GM23338 (cell line): ENCODE measurements around the gene UIMC1. TPM values are rescaled to one million over a fixed set of nuclear protein-coding genes. Genes with fewer than 3 reads are reported as not detected.

Source experiments
- ATAC-seq: fragments of 200-7000 bp; cut with Tn5 transposase; 3 replicates; pipeline ENCODE4 v1.9.1; 2020
- DNase-seq: peaks from one replicate; pipeline ENCODE4 v3.0.0-alpha.2; 2015; ENCODE audit warnings: low spot score
- H2AFZ ChIP-seq: fragments of 200-600 bp; sonication (generic); 2 replicates; pipeline ENCODE4 v1.8.0; 2016; ENCODE audit warnings: antibody characterized with exemption, mild to moderate bottlenecking, moderate library complexity
- H3F3A ChIP-seq: fragments of 200-600 bp; sonication (generic); replicated peaks from 2 replicates; pipeline ENCODE4 v1.8.0; 2017; ENCODE audit warnings: antibody characterized with exemption, mixed run types, low read depth
- H3K27ac ChIP-seq: fragments of 200-600 bp; sonication (generic); 2 replicates; pipeline ENCODE4 v1.6.1; 2016; ENCODE audit warnings: low read depth
- H3K27me3 ChIP-seq: fragments of 200-600 bp; sonication (generic); 2 replicates; pipeline ENCODE4 v1.8.0; 2016; ENCODE audit warnings: mild to moderate bottlenecking, mixed run types, moderate library complexity; ENCODE audit not compliant: insufficient read depth
- H3K36me3 ChIP-seq: fragments of 200-600 bp; sonication (generic); 2 replicates; pipeline ENCODE4 v1.8.0; 2016; ENCODE audit warnings: mild to moderate bottlenecking; ENCODE audit not compliant: insufficient read depth
- H3K4me1 ChIP-seq: fragments of 200-600 bp; sonication (generic); 2 replicates; pipeline ENCODE4 v1.8.0; 2016; ENCODE audit warnings: mild to moderate bottlenecking, moderate library complexity; ENCODE audit not compliant: insufficient read depth
- H3K4me2 ChIP-seq: fragments of 200-600 bp; sonication (generic); 2 replicates; pipeline ENCODE4 v1.7.1; 2017; ENCODE audit warnings: mixed run types
- H3K4me3 ChIP-seq: fragments of 200-600 bp; sonication (generic); 2 replicates; pipeline ENCODE4 v1.6.1; 2016; ENCODE audit warnings: mixed run types
- H3K79me2 ChIP-seq: fragments of 200-600 bp; sonication (generic); replicated peaks from 2 replicates; pipeline ENCODE4 v1.8.0; 2017; ENCODE audit warnings: mild to moderate bottlenecking; ENCODE audit not compliant: insufficient read depth
- H3K9me2 ChIP-seq: fragments of 200-600 bp; sonication (generic); 2 replicates; pipeline ENCODE4 v1.8.0; 2017; ENCODE audit not compliant: insufficient read depth
- H4K20me1 ChIP-seq: fragments of 200-600 bp; sonication (generic); replicated peaks from 2 replicates; pipeline ENCODE4 v1.8.0; 2017; ENCODE audit warnings: mild to moderate bottlenecking; ENCODE audit not compliant: insufficient read depth
- H3K27ac Mint-ChIP-seq: 2 replicates; pipeline ENCODE4 v1.8.0; 2020; ENCODE audit warnings: inconsistent platforms, mild to moderate bottlenecking, moderate library complexity, mixed read lengths
- H3K27me3 Mint-ChIP-seq: 3 replicates; pipeline ENCODE4 v1.8.0; 2022; ENCODE audit warnings: low read depth, mild to moderate bottlenecking, moderate library complexity, mixed read lengths, inconsistent platforms; ENCODE audit not compliant: insufficient read depth, poor library complexity
- H3K36me3 Mint-ChIP-seq: 3 replicates; pipeline ENCODE4 v1.8.0; 2021; ENCODE audit warnings: low read depth, mild to moderate bottlenecking, inconsistent platforms, moderate library complexity, mixed read lengths
- H3K4me1 Mint-ChIP-seq: 3 replicates; pipeline ENCODE4 v1.8.0; 2020; ENCODE audit warnings: mild to moderate bottlenecking, inconsistent platforms, mixed read lengths
- H3K4me3 Mint-ChIP-seq: 3 replicates; pipeline ENCODE4 v1.8.0; 2021; ENCODE audit warnings: moderate library complexity, mild to moderate bottlenecking, inconsistent platforms, mixed read lengths
- H3K9me3 Mint-ChIP-seq: 3 replicates; pipeline ENCODE4 v1.8.0; 2020; ENCODE audit warnings: moderate library complexity, mild to moderate bottlenecking, inconsistent platforms, mixed read lengths
- CTCF ChIP-seq, 2 experiments: fragments of 200-600 bp in 1 of 2; sonication (generic) in 1 of 2; conservative IDR thresholded peaks; 2 replicates each; pipeline versions ENCODE4 v1.5.1 to v1.6.1; 2016 to 2017; ENCODE audit warnings: antibody characterized with exemption in 2 of 2, low read depth in 2 of 2, mild to moderate bottlenecking in 2 of 2, moderate library complexity in 1 of 2
- EZH2 ChIP-seq: fragments of 200-600 bp; sonication (generic); IDR thresholded peaks from one replicate; pipeline ENCODE4 v1.8.0; 2017; ENCODE audit warnings: antibody characterized with exemption, mild to moderate bottlenecking, low read depth; ENCODE audit not compliant: unreplicated experiment
- EZH2phosphoT487 ChIP-seq: fragments of 200-600 bp; sonication (generic); IDR thresholded peaks from one replicate; pipeline ENCODE4 v1.8.1; 2018; ENCODE audit warnings: antibody characterized with exemption; ENCODE audit not compliant: unreplicated experiment
- JUNB ChIP-seq: IDR thresholded peaks from one replicate; pipeline ENCODE4 v1.6.1; 2016; ENCODE audit warnings: antibody characterized with exemption; ENCODE audit not compliant: unreplicated experiment
- POLR2AphosphoS5 ChIP-seq: IDR thresholded peaks from 2 replicates; pipeline ENCODE4 v1.6.1; 2016; ENCODE audit warnings: antibody characterized with exemption, low read depth
- STAT1 ChIP-seq: IDR thresholded peaks from one replicate; pipeline ENCODE4 v1.6.1; 2016; ENCODE audit warnings: antibody characterized with exemption; ENCODE audit not compliant: unreplicated experiment
- ZNF114 ChIP-seq: fragments of 250-450 bp; sonication (Bioruptor Pico); IDR thresholded peaks from 2 replicates; pipeline ENCODE4 v1.5.0; 2020; ENCODE audit warnings: mild to moderate bottlenecking, moderate library complexity
- ZNF462 ChIP-seq: fragments of 250-450 bp; sonication (Bioruptor Pico); IDR thresholded peaks from 2 replicates; pipeline ENCODE4 v1.5.0; 2020; ENCODE audit warnings: mild to moderate bottlenecking, moderate library complexity
- polyA plus RNA-seq: library from polyadenylated mRNA; unstranded; fragments of >200 nt; fragmentation: Nextera tagmentation; extraction: Ambion mirVana; gene quantifications from 2 replicates; pipeline ENCODE4 v1.2.1, GENCODE V29; 2016
- total RNA-seq: library from RNA; depleted of rRNA; stranded (reverse); fragments of >200 nt; shearing (Covaris generic); gene quantifications from 2 replicates; pipeline ENCODE4 v1.2.3, GENCODE V29; 2014
- TF ChIP-seq, protein P1 (sequence below): IDR thresholded peaks from 2 replicates; pipeline ENCODE4 v1.6.1; 2016; ENCODE audit warnings: antibody characterized with exemption

The UIMC1 gene
- total and polyA plus RNA-seq, 2 experiments from 2014 or later, result 36.4 to 40.1 TPM

DNA sequence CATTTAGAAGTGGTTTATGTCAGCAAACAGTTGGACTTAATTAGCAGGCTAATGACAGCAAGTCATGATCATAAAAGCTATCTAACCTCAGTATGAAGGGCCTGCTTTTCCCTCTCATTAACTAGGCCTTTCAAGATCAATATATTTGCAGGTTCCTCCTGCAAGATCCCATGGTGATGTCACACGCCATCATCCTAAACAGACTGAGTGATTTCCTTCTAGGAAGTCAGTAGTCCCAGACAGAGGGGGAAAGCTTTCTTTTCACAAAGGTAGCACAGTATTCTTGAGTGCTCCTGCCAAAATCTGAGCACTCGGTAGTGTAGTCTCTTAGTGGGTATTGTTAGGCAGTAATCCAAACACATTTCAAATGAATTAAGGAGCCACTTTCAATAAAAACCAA, 52.5 kb downstream of the UIMC1 start:
- H2AFZ ChIP-seq, result no peak overlapping the region
- no peak overlapping the region for H3K27ac ChIP-seq
- no peaks in the 10 kb centered on the region for H3K9me2 ChIP-seq
- peaks cover 39% of the 10 kb centered on the region for H3K36me3 Mint-ChIP-seq
- H3K79me2 ChIP-seq, result peaks cover 7% of the 10 kb centered on the region
- no peak overlapping the region for H3K4me3 Mint-ChIP-seq
- H3K4me3 ChIP-seq, result no peak overlapping the region
- H3K27me3 Mint-ChIP-seq, result no peaks in the 10 kb centered on the region
- H4K20me1 ChIP-seq, result no peaks in the 10 kb centered on the region; the same call in 1 of the 2 replicates
- no peak overlapping the region for H3K27ac Mint-ChIP-seq
- TF ChIP-seq CTCF (conservative IDR thresholded peaks at IDR 0.05; ENCODE audit: low read depth in 2 of 2), result no peak
- DNase-seq, result no peak
- H3K4me2 ChIP-seq, result no peak overlapping the region
- H3K27me3 ChIP-seq, result no peaks in the 10 kb centered on the region
- no peaks in the 10 kb centered on the region for H3K9me3 Mint-ChIP-seq
- no peak for ATAC-seq
- no peaks in the 10 kb centered on the region for H3K4me1 Mint-ChIP-seq
- peaks cover 5% of the 10 kb centered on the region; the same call in 1 of the 2 replicates for H3K4me1 ChIP-seq
- H3K36me3 ChIP-seq, result peaks cover 22% of the 10 kb centered on the region; the same call in 1 of the 2 replicates
- no peaks in the 10 kb centered on the region for H3F3A ChIP-seq

DNA sequence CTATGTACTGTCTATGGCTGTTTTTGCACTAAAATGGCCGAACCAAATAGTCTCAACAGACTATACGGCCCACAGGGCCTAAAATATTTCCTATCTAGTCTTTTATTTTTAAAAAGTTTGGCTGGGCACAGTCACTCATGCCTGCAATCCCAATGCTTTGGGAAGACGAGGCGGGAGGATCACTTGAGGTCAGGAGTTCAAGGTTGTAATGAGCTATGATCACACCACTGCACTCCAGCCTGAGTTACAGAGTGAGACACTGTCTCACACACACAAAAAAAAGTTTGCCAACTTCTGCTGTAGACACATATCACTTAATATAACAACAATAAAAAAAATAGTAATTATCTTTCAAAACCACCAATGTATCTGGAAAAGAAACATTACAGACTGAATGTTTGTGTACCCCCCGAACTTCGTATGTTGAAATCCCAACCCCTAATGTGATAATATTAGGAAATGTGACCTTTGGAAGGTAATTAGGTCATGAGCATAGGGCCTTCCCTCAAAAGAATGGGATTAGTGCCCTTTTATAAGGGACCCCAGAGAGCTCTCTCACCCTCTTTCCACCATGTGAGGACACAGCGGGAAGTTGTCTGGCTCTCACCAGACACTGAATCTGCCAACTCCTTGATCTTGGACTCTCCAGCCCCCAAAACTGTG, 53.9 kb downstream of the UIMC1 start:
- Mint-ChIP-seq H3K36me3 (peaks cover 48% of the 10 kb centered on the region), H3K9me3 (no peaks in the 10 kb centered on the region), H3K27me3 (no peaks in the 10 kb centered on the region), H3K4me3 (no peak overlapping the region), H3K27ac (no peak overlapping the region; the same call in 1 of the 2 replicates), H3K4me1 (peaks cover 10% of the 10 kb centered on the region; the same call in 2 of the 3 replicates)
- Histone ChIP-seq H3K4me1 (peaks cover 10% of the 10 kb centered on the region; the same call in 1 of the 2 replicates), H3F3A (no peaks in the 10 kb centered on the region), H3K4me2 (no peak overlapping the region), H2AFZ (no peak overlapping the region), H3K27ac (no peak overlapping the region), H3K27me3 (no peaks in the 10 kb centered on the region), H4K20me1 (peaks cover 6% of the 10 kb centered on the region; the same call in 1 of the 2 replicates), H3K9me2 (no peaks in the 10 kb centered on the region), H3K36me3 (peaks cover 19% of the 10 kb centered on the region; the same call in 1 of the 2 replicates), H3K79me2 (peaks cover 7% of the 10 kb centered on the region), H3K4me3 (no peak overlapping the region)
- DNase-seq (no peak), ATAC-seq (no peak)
- no peak for TF ChIP-seq ZNF114 (CRISPR knock-in tag)
- no peak for TF ChIP-seq JUNB
- TF ChIP-seq EZH2phosphoT487, result no peak
- TF ChIP-seq POLR2AphosphoS5, result no peak
- no peak for TF ChIP-seq ZNF462 (CRISPR knock-in tag)
- TF ChIP-seq EZH2, result no peak
- no peak for TF ChIP-seq STAT1
- TF ChIP-seq, protein P1, sequence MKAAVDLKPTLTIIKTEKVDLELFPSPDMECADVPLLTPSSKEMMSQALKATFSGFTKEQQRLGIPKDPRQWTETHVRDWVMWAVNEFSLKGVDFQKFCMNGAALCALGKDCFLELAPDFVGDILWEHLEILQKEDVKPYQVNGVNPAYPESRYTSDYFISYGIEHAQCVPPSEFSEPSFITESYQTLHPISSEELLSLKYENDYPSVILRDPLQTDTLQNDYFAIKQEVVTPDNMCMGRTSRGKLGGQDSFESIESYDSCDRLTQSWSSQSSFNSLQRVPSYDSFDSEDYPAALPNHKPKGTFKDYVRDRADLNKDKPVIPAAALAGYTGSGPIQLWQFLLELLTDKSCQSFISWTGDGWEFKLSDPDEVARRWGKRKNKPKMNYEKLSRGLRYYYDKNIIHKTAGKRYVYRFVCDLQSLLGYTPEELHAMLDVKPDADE, result no peak
- TF ChIP-seq CTCF (conservative IDR thresholded peaks at IDR 0.05; ENCODE audit: low read depth in 2 of 2), result no peak
